Astrocyte of the cerebellum (primary cell): ENCODE measurements around the gene KLHL40.

Experiments
- DNase-seq: peaks from one replicate; pipeline ENCODE4 v3.0.0-alpha.2; 2011; ENCODE audit warnings: low read depth
- H3K4me3 ChIP-seq: 2 replicates; pipeline ENCODE4 v1.5.1; 2011; ENCODE audit warnings: mild to moderate bottlenecking, low read depth, low read length, moderate library complexity
- in situ Hi-C: cut with HindIII; loops from 2 replicates; pipeline ENCODE4 v1.10.0; 2017; ENCODE audit warnings: low sequenced_read_pairs
- TF ChIP-seq, protein P1 (sequence below): IDR thresholded peaks from 2 replicates; pipeline ENCODE4 v1.5.1; 2012; ENCODE audit warnings: low read length, low read depth, moderate library complexity, mild to moderate bottlenecking; ENCODE audit errors: missing control alignments

KLHL40 gene

DNA sequence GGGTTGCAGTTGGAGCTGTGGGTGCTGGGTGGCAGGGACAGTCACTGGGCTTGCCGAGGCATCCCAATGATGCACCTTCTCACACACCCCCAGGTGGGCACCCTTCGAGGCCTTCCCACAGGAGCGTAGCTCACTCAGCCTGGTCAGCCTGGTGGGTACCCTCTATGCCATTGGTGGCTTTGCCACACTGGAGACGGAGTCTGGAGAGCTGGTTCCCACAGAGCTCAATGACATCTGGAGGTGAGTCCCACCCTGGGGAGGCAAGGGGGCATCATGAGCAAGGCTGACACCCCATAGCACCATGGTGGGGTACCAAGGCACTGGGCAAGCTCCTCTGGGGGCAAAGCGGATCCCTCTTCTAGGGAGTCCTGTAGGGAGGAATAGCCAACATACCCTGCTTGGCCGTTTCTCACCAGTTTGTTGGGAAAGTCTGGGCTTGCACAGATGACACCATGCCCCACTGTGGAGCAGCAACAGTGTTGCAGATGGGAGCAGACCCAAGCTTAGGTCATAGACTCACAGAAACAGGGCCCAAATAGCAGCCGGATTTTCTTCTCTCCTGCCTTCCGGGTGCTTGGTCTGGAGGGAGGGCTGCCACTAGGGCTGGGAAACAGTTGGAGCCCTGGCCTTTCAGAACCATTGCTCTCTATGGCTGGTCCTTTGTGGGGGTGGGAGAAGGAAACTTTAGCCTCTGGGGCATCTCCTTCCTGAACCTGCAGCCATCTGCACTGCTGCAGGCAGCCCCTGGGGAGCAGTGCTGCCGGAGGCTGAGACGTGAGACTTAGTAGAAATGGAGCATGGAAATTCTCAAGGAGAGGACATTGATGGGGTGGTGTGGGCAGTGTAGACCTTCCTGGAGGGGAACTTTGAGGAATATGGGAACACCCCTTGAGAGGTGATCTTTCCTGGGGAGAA lies 5.7 kb downstream of the KLHL40 start:
- in situ Hi-C loops = loop anchor here (5.0 kb wide), 1 partner anchor 39 kb away; the partner anchor contains the start of gene ZBTB47
- H3K4me3 ChIP-seq = no peak overlapping the region
- no peak for DNase-seq
- TF ChIP-seq, protein P1, sequence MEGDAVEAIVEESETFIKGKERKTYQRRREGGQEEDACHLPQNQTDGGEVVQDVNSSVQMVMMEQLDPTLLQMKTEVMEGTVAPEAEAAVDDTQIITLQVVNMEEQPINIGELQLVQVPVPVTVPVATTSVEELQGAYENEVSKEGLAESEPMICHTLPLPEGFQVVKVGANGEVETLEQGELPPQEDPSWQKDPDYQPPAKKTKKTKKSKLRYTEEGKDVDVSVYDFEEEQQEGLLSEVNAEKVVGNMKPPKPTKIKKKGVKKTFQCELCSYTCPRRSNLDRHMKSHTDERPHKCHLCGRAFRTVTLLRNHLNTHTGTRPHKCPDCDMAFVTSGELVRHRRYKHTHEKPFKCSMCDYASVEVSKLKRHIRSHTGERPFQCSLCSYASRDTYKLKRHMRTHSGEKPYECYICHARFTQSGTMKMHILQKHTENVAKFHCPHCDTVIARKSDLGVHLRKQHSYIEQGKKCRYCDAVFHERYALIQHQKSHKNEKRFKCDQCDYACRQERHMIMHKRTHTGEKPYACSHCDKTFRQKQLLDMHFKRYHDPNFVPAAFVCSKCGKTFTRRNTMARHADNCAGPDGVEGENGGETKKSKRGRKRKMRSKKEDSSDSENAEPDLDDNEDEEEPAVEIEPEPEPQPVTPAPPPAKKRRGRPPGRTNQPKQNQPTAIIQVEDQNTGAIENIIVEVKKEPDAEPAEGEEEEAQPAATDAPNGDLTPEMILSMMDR = no peak

DNA sequence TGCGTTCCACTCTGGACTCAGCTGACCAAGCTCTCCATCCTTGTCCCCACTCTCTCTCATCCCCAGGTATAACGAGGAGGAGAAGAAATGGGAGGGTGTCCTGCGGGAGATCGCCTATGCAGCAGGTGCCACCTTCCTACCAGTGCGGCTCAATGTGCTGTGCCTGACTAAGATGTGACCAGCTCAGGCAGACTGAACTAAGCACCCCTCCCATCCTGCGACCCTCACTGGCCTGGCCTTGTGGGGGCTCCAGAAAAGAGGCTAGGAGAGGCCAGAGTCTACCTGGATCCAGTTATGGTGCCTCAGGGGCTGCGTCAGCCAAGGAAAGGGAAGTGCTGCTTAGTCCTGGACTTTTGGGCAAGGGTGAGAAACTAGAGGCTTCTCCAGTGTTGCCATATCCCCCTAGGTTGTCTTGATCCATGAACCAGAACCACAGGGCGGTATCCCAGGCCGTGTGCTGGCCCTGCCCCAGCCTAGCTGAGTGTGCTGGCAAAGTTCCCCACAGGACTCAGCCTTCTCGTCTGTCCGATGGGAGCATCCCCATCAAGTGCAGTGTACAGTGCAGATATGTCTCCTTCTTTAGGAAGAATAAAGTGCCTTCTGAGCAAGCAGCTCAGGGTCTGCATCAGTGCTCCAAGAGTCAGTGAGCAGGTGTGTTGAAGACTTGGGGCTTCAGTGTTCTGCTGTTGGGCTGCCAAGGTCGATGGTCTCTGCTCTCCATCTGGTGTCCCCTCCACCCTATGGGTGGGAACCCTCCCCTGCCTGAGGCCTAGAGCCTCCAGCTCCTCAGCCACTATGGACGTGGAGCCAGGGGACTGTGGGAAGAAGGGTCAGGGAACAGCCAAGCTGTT lies 6.7 kb downstream of the KLHL40 start:
- TF ChIP-seq, protein P1 = no peak
- no peak overlapping the region for H3K4me3 ChIP-seq
- in situ Hi-C loops = loop anchor here (5.0 kb wide), 1 partner anchor 40 kb away; the partner anchor contains the start of gene ZBTB47
- DNase-seq = no peak

DNA sequence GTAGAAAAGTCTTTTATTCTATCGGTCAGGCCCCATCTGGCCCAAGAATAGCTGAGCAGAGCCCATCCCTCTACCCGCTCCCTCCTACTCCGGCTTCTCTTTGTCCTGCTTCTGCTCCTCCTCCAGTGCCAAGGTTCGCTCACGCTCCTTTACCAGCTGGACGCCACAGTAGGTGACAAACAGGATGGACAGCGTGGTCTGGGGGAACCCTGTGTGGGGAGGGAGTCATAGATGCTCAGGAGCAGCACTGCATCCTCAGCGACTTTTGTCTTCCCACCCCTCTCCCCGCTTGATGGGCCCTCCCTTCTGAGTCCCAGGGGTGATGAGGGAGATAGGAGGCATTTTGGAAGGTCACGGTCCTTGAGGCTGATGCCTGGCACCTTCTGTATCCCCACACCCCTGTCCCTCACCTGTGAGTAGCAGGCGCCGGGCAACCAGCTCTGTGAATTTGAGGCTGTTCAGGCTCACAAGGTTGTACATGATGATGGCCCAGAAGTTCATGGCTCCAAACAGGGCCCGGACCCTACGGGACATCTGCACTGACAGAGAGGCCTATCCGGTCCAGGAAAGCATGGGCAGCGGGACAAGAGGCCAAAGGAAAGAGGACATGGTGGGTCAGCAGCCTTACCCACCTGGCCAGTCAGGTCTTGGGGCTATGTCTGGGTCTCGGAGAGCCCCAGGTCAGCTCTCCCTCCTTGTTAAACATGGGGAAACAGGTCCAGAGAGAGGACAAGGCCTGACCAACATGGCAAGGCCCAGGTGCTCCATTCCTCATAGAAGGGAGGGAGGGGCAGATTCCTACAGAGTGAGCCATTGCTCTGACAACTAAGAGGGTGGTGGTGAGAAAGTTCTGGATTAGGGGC lies 7.6 kb downstream of the KLHL40 start:
- in situ Hi-C loops = loop anchor here (5.0 kb wide), 1 partner anchor 41 kb away; the partner anchor contains the start of gene ZBTB47
- no peak overlapping the region for H3K4me3 ChIP-seq
- no peak for DNase-seq
- TF ChIP-seq, protein P1 = no peak

DNA sequence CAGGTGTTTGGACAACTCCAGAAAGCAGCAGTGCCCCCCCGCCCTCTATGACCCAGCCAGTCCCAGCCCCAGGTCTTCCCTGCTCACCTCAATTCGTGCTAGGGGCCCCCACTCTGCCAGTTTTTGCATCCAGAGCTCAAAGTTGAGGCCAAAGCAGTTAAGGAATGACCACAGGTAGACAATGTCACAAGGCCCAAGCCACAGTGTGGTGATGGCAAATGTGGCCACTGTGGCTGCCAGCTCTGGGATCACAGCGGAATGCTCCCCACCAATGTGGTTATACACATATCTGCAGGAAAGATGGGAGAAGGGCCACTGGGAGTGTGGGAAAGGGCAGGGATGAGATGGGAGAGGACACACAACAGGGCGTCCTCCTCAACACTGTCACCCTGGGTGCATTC lies 8.2 kb downstream of the KLHL40 start:
- no peak for DNase-seq
- TF ChIP-seq, protein P1 = no peak
- H3K4me3 ChIP-seq = no peak overlapping the region
- in situ Hi-C loops = loop anchor here (5.0 kb wide), 1 partner anchor 41 kb away; the partner anchor contains the start of gene ZBTB47

DNA sequence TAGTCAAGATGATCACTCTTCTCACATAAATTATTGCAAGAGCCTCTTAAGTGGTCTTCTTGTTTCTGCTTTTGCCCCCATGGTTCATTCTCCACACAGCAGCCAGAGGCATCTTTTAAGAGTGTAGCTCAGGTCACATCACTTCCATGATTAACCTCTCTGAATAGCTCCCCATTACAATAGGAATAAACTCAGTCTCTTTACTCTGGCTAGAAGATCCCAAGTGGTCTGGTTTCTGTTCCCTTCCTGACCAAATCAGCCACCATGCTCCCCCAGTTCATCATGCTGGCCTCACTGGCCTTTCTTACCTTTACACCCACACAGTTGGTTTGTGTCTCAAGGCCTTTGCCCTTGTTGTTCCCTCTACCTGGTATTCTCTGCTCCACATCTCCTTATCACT lies 9.0 kb downstream of the KLHL40 start:
- in situ Hi-C loops = loop anchor here (5.0 kb wide), 1 partner anchor 42 kb away; the partner anchor contains the start of gene ZBTB47
- no peak for DNase-seq
- H3K4me3 ChIP-seq = no peak overlapping the region
- TF ChIP-seq, protein P1 = no peak
